GM21717 (cell line): Measurements from ENCODE around the gene ST3GAL5.

Source experiments
- ATAC-seq: cut with Tn5 transposase; IDR thresholded peaks from one replicate; pipeline ENCODE4 v1.9.1; 2021; ENCODE audit warnings: mild to moderate bottlenecking, moderate library complexity; ENCODE audit not compliant: unreplicated experiment

Gene ST3GAL5

DNA sequence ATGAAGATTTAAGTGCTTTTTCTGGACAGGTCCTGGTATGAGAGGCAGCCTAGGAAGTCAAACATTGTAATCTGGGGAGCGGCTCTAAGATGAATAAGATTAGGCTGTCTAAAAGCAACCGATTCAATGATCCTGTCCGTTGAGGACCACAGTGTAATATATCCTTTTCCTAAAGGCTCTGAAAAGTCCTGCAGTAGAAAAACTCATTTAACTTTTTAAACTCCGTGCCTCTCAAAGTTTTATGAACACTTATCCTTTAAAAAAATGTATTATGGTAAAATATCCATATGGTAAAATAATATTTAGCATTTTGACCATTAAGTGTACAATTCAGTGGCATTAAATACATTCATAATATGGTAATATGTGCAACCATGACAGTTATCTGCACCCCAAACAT, 95.2 kb downstream of the ST3GAL5 start:
- no peak for ATAC-seq

DNA sequence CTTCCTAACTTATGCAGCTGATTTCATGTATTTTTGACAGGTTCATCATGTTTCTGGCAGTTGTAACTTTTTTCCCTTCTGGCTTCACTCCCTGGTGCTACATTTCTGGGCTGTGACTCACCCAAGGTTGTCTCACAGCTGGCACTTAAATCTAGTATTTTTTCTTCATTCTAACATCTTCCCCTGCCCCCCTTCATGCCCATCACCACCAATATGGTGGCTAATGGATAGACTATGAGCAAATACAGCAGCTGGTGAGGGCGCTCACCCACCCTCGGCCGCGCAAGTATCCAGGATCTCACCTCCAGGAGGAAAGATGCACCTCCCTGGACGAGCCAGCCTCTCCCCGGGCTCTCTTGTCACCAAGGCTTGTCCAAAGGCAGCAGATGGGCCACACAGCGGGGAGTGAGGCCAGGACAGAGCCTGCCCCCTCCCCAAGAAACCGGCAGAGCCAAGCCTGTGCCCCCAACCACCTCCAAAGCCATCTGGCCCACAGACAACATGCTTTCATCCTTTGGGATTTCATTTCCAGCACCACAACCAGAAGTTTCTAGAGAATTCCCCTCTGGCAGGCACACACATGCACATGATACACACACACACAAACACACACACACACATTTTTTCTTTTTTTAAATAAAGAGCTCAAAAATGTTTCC, 95.9 kb downstream of the ST3GAL5 start:
- no peak for ATAC-seq

DNA sequence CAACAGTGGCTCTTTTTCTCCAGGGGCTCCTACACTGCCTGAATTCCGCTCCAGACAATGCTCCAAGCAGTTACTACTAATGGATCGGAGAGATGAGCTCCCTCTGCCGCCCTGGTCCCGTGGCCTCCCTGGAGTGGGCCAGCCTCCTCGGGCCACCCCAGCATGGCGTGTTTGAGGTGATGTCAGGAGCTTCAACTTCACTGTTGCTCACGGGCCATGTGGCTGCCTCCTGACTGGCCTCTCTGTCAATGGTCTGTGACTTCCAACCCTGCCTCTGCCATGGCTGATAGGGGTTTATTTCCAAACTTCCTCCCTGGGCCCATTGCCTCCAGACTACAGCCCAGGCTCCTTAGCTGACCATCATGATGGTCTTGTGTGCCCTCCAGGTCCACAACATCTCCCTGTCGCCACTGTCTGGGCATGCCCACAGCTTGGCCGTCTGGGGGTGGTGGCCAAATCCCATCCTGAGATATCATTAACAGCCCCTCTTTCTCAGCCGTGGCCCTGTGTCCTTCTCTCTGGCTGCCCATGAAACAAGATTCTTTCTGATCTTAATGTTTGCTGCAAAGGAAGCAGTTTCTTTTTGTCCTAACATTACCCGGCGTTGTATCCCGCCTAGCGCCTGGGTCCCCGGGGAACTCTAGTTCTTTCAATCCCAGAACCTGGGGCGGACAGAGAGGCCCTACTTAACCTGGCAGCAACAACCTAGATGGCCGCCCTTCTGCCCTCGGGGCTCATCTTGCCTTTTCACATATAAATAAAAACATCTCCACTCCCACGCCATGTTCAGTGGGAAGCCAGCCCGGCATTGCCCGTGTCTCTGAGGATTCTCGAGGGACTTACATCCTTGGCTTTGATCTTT, 96.9 kb downstream of the ST3GAL5 start:
- no peak for ATAC-seq

DNA sequence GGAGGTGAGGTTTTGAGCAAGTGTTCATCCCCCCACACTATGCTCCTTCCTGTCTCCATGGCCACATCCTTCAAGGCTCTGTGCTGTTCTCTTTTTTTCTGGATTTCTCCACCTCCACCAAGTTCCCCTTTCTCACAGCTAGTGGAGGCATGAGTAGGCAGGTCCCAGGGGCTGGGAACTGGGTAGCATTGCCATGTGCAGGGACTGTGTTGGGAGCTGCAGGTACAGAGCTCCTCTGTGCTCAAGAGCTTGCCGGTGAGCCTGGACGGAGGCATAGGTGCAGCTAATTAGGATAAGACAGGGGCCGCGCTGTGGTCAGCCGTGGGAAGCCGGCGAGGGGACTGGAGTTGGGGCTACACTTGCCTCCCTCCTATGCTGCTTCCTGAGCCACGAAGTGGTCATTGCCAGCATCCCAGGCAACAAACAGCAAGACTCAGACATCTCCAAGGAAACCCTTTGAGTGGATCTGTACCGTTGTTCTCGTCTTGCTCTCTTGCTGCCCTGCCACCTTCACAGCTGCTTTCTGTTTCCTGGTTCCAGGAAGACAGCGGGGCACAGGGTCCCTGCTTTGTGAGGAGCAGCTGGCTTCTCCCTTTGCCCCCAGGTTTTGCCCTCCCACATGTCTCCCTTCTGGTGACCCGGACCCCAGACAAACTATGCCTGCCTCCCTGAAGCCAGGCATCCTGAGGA, 98.1 kb downstream of the ST3GAL5 start:
- no peak for ATAC-seq

DNA sequence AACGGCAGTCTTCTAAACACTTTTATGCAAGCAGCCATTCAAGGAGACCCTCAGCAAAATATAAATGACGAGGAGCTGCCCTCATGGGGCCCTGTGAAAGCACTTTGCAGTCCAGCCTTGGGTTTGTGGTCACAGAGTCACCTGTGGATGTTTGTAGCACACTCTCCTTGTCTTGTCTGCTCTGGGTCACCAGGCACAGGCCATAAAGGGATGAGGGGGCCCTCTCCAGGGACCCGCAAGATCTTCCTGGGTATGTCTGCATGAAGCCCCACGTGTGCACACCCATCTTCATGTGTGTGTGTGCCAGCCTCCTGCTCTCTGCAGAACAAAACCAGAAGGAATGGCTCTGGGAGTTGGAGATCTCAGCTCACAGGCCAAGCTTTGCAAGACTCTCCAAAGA, 98.8 kb downstream of the ST3GAL5 start:
- no peak for ATAC-seq

DNA sequence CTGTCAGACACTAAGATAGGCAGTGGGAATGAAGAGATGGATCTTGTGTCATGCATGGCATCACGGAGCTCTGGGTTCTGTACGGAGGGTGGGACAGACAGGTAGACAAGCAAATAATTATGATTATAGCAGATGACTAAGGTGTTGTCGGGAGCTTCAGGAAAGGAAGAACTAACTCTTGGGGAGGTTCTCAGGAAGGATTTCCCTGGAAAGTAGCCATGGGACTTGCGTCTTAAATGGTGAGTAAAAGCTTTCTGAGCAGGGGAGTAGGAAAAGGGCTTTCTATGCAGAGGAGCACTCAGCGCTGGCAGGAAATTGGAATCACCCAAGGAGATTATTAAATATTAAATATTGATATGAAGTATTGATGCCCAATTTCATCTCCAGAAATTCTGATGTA, 99.5 kb downstream of the ST3GAL5 start:
- ATAC-seq: no peak

DNA sequence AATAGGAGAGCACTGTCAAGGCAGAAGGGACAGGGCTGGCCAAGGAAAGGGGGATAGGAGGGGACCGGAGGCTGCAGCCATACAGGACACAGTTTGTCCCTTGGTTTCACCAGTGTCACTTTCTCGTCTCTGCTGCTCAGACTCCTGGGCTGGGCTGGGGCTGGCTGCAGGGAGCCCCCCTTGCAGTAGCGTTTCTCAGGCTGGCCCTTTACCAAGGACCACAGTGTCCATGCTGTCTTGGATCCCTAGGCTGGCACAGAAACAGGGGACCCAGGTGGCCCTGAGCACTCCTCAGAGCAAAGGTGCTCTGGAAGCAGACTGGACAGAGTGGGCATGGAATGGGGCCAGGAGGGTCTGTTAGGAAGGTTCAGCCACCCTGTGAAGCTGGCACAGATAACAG, 100.2 kb downstream of the ST3GAL5 start:
- no peak for ATAC-seq

DNA sequence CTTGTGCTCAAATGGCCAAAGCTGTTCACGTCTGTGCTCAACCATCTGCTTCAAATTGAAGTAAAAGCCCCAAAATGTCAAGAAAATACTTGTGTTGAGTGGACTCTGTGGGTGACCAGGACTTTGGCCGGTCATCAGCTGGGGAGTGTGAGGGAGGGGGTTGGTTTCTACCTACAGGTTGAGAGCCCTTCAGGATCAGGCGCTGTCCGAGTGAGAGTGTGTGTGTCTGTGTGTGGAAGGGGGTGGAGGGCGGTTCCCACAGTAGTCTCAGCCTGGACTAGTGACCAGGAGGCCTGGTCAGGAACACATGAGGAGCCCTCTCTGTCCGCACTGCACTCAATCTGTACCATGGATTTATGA, 100.8 kb downstream of the ST3GAL5 start:
- no peak for ATAC-seq

DNA sequence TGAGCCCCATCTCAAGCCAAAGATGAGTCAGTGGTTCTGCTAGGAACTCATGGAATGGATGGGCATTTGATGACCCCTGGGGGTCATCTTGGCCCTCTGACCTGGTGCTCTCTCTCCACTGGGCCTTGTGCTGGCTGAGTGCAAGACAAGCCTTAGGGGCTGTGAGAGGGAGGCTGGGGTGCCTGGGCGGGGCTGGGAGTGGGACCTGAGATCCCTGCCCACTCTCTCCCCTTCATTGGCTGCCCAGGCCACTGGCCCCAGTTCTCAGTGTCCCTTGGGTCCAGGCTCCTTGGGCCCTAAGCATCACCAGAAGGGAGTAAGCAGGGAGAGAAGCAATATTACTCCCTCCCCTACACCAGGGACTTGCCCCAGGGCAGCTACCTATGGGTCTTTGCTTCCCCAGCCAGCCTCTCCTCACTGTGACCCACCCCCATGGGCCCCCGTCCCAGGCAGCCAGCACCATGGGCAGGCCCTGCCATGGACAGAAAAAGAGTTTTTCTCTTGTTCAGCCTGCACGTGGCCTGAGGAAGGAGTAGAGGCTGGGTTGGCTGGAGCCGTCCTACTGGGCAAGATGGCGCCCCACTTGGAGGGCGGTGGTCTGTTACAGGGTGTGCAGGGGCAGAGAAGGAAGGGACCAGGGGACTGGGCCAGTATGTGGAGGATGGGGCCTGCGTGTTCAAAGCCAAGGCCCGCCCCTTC, 101.4 kb downstream of the ST3GAL5 start:
- no peak for ATAC-seq
